Liver (tissue), 3 donors: ENCODE results near the gene LMBRD1.

Experiments used
- TF ChIP-seq, protein P1 (sequence below): fragments of 150-350 bp; IDR thresholded peaks from 2 replicates; pipeline ENCODE4 v1.5.1; 2017; ENCODE audit warnings: improper control_type of control experiment, low read depth, low read length; ENCODE audit not compliant: missing input control
- TF ChIP-seq, protein P2 (sequence below): IDR thresholded peaks from 2 replicates; pipeline ENCODE4 v1.6.1; 2016; ENCODE audit warnings: antibody characterized with exemption
- donor health status: healthy.
- donor health status: healthy.

DNA sequence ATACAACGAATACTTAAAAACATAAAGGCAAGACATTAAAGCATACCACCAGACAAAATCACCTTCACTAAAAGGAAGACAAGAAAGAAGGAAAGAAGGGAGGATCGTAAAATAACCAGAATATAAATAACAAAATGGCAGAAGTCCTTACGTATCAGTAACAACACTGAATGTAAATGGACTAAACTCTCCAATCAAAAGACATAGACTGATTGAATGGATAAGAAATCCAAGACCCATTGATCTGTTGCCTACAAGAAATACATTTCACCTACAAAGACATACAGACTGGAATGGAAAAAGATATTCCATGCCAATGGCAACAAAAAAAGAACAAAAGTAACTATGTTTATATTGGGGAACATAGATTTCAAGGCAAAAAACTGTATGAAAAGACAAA lies 74.1 kb downstream of the LMBRD1 start:
- TF ChIP-seq, protein P1, sequence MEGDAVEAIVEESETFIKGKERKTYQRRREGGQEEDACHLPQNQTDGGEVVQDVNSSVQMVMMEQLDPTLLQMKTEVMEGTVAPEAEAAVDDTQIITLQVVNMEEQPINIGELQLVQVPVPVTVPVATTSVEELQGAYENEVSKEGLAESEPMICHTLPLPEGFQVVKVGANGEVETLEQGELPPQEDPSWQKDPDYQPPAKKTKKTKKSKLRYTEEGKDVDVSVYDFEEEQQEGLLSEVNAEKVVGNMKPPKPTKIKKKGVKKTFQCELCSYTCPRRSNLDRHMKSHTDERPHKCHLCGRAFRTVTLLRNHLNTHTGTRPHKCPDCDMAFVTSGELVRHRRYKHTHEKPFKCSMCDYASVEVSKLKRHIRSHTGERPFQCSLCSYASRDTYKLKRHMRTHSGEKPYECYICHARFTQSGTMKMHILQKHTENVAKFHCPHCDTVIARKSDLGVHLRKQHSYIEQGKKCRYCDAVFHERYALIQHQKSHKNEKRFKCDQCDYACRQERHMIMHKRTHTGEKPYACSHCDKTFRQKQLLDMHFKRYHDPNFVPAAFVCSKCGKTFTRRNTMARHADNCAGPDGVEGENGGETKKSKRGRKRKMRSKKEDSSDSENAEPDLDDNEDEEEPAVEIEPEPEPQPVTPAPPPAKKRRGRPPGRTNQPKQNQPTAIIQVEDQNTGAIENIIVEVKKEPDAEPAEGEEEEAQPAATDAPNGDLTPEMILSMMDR: no peak
- TF ChIP-seq, protein P2, sequence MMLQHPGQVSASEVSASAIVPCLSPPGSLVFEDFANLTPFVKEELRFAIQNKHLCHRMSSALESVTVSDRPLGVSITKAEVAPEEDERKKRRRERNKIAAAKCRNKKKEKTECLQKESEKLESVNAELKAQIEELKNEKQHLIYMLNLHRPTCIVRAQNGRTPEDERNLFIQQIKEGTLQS: no peak
